ENCODE data around the gene PDZD2.

The PDZD2 gene

GRCh38 chr5:31706186-31706585 is 67.3 kb downstream of the PDZD2 start:
- Histone ChIP-seq H3K79me2 (ENCODE audit: insufficient read depth, low read length) (no peaks in the 10 kb centered on the region), H3K4me3 (ENCODE audit: low read length, poor library complexity, severe bottlenecking) (no peak overlapping the region), H3F3A (ENCODE audit: low read depth) (no peaks in the 10 kb centered on the region), H3K4me2 (ENCODE audit: low read depth, low read length, poor library complexity, severe bottlenecking) (no peak overlapping the region), H3K9ac (ENCODE audit: low read depth, low read length, poor library complexity, severe bottlenecking) (no peak overlapping the region), H3K36me3 (ENCODE audit: insufficient read depth, low read length) (no peaks in the 10 kb centered on the region), H4K20me1 (ENCODE audit: insufficient read depth, low read length, poor library complexity, severe bottlenecking) (no peaks in the 10 kb centered on the region), H2AFZ (ENCODE audit: low read length) (no peak overlapping the region), H3K9me2 (replicated peaks; ENCODE audit: low read depth, low read length) (no peaks in the 10 kb centered on the region), H3K27me3 (ENCODE audit: insufficient read depth, low read length, poor library complexity, severe bottlenecking) (no peaks in the 10 kb centered on the region), H3K4me1 (ENCODE audit: insufficient read depth, low read length, poor library complexity, severe bottlenecking) (no peaks in the 10 kb centered on the region), H3K9me3 (ENCODE audit: insufficient read depth, low read depth, low read length) (no peaks in the 10 kb centered on the region)
- TF ChIP-seq EZH2phosphoT487 (IDR thresholded peaks at IDR 0.05; ENCODE audit: borderline replicate concordance) (no peak), CTCF (conservative IDR thresholded peaks at IDR 0.05; ENCODE audit: low read length) (no peak)

GRCh38 chr5:31707329-31707728 is 68.4 kb downstream of the PDZD2 start:
- TF ChIP-seq CTCF (conservative IDR thresholded peaks at IDR 0.05; ENCODE audit: low read length) (no peak), EZH2phosphoT487 (IDR thresholded peaks at IDR 0.05; ENCODE audit: borderline replicate concordance) (no peak)
- Histone ChIP-seq H3K79me2 (ENCODE audit: insufficient read depth, low read length) (no peaks in the 10 kb centered on the region), H3K9me2 (replicated peaks; ENCODE audit: low read depth, low read length) (no peaks in the 10 kb centered on the region), H2AFZ (ENCODE audit: low read length) (no peak overlapping the region), H3K9ac (ENCODE audit: low read depth, low read length, poor library complexity, severe bottlenecking) (no peak overlapping the region), H3K9me3 (ENCODE audit: insufficient read depth, low read depth, low read length) (no peaks in the 10 kb centered on the region), H4K20me1 (ENCODE audit: insufficient read depth, low read length, poor library complexity, severe bottlenecking) (no peaks in the 10 kb centered on the region), H3K4me2 (ENCODE audit: low read depth, low read length, poor library complexity, severe bottlenecking) (no peak overlapping the region), H3F3A (ENCODE audit: low read depth) (no peaks in the 10 kb centered on the region), H3K4me1 (ENCODE audit: insufficient read depth, low read length, poor library complexity, severe bottlenecking) (no peaks in the 10 kb centered on the region), H3K4me3 (ENCODE audit: low read length, poor library complexity, severe bottlenecking) (no peak overlapping the region), H3K27me3 (ENCODE audit: insufficient read depth, low read length, poor library complexity, severe bottlenecking) (no peaks in the 10 kb centered on the region), H3K36me3 (ENCODE audit: insufficient read depth, low read length) (no peaks in the 10 kb centered on the region)

- Histone ChIP-seq H3K4me3 (ENCODE audit: low read length, poor library complexity, severe bottlenecking) (no peak overlapping the region), H3K9me3 (ENCODE audit: insufficient read depth, low read depth, low read length) (no peaks in the 10 kb centered on the region), H3K9me2 (replicated peaks; ENCODE audit: low read depth, low read length) (no peaks in the 10 kb centered on the region), H3K79me2 (ENCODE audit: insufficient read depth, low read length) (no peaks in the 10 kb centered on the region), H3K9ac (ENCODE audit: low read depth, low read length, poor library complexity, severe bottlenecking) (no peak overlapping the region), H4K20me1 (ENCODE audit: insufficient read depth, low read length, poor library complexity, severe bottlenecking) (no peaks in the 10 kb centered on the region), H2AFZ (ENCODE audit: low read length) (no peak overlapping the region), H3K27me3 (ENCODE audit: insufficient read depth, low read length, poor library complexity, severe bottlenecking) (no peaks in the 10 kb centered on the region), H3F3A (ENCODE audit: low read depth) (no peaks in the 10 kb centered on the region), H3K4me1 (ENCODE audit: insufficient read depth, low read length, poor library complexity, severe bottlenecking) (no peaks in the 10 kb centered on the region), H3K36me3 (ENCODE audit: insufficient read depth, low read length) (no peaks in the 10 kb centered on the region), H3K4me2 (ENCODE audit: low read depth, low read length, poor library complexity, severe bottlenecking) (no peak overlapping the region)
- no peak for TF ChIP-seq CTCF (conservative IDR thresholded peaks at IDR 0.05; ENCODE audit: low read length)
- TF ChIP-seq EZH2phosphoT487 (IDR thresholded peaks at IDR 0.05; ENCODE audit: borderline replicate concordance): no peak
These were observed 69.2 kb downstream of the PDZD2 start for GRCh38 chr5:31708089-31708488.

All from Loucy (cell line).